ENCODE data around the gene STYK1. TPM values are rescaled to one million over a fixed set of nuclear protein-coding genes. Genes with fewer than 3 reads are reported as not detected.

Gene STYK1
- polyA plus RNA-seq, 3 donors = 0.67 to 1.8 (median 1.1) TPM

Other genes with a start within 250 kb of the STYK1 start
- gene KLRC2, start 238.0 kb downstream of the STYK1 start, polyA plus RNA-seq (ENCODE audit: insufficient read length in 3 of 3) = under 1 TPM in 1 of 3 donors, not detected in 2; 0.31 TPM
- gene KLRC1, start 220.7 kb downstream of the STYK1 start, polyA plus RNA-seq (ENCODE audit: insufficient read length in 3 of 3) = under 1 TPM; 0.64 to 0.84 (median 0.78) TPM
- gene EIF2S3B, start 168.2 kb downstream of the STYK1 start, polyA plus RNA-seq (ENCODE audit: insufficient read length in 3 of 3) = 1 to 10 TPM in 2 of 3 donors, under 1 TPM in 1; 0.60 to 1.3 (median 1.3) TPM
- gene MAGOHB, start 60.4 kb downstream of the STYK1 start, polyA plus RNA-seq (ENCODE audit: insufficient read length in 3 of 3) = 10 to 100 TPM; 36.4 to 43.2 (median 41.1) TPM
- 100 to 1,000 TPM; 224 to 279 (median 226) TPM for gene YBX3, start 49.3 kb upstream of the STYK1 start, polyA plus RNA-seq (ENCODE audit: insufficient read length in 3 of 3)
- gene TAS2R7, start 128.6 kb upstream of the STYK1 start, polyA plus RNA-seq (ENCODE audit: insufficient read length in 3 of 3) = not detected
- gene TAS2R8, start 133.2 kb upstream of the STYK1 start, polyA plus RNA-seq (ENCODE audit: insufficient read length in 3 of 3) = not detected
- gene TAS2R9, start 136.1 kb upstream of the STYK1 start, polyA plus RNA-seq (ENCODE audit: insufficient read length in 3 of 3) = not detected
- 1 to 10 TPM; 1.6 to 3.6 (median 3.1) TPM for gene TAS2R10, start 152.3 kb upstream of the STYK1 start, polyA plus RNA-seq (ENCODE audit: insufficient read length in 3 of 3)
- gene PRR4, start 175.4 kb upstream of the STYK1 start, polyA plus RNA-seq (ENCODE audit: insufficient read length in 3 of 3) = 10 to 100 TPM in 2 of 3 donors, 1 to 10 TPM in 1; 5.9 to 11.3 (median 11.3) TPM
- 10 to 100 TPM; 12.7 to 16.6 (median 15.1) TPM for gene PRH1, start 210.2 kb upstream of the STYK1 start, polyA plus RNA-seq (ENCODE audit: insufficient read length in 3 of 3)
- under 1 TPM; 0.10 to 0.25 (median 0.13) TPM for gene TAS2R13, start 235.5 kb upstream of the STYK1 start, polyA plus RNA-seq (ENCODE audit: insufficient read length in 3 of 3)